HG03460 (cell line): ENCODE results near the gene POLR3H.

ENCODE experiments used
- ATAC-seq: cut with Tn5 transposase; IDR thresholded peaks from one replicate; pipeline ENCODE4 v1.9.1; 2021; ENCODE audit not compliant: unreplicated experiment

POLR3H gene

DNA sequence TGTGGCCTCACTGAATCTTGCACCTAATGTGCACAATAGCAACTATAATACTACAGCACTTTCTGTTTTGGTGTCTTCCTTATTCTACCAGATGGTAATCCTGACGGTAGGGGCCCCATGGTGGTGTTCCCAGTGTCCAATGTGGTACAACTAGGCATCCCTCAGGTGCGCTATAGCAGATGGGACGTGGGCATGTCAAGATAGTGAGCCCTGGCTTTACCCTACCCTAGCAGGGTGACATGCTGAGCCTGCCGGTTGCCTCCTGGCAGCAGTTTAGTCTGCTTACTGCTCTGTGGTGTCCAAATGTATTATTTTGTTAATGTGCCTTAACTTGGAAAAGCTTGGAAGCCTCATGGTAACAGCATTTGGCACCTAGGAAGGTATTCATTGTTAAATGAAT is 56.2 kb downstream of the POLR3H start:
- ATAC-seq = no peak

DNA sequence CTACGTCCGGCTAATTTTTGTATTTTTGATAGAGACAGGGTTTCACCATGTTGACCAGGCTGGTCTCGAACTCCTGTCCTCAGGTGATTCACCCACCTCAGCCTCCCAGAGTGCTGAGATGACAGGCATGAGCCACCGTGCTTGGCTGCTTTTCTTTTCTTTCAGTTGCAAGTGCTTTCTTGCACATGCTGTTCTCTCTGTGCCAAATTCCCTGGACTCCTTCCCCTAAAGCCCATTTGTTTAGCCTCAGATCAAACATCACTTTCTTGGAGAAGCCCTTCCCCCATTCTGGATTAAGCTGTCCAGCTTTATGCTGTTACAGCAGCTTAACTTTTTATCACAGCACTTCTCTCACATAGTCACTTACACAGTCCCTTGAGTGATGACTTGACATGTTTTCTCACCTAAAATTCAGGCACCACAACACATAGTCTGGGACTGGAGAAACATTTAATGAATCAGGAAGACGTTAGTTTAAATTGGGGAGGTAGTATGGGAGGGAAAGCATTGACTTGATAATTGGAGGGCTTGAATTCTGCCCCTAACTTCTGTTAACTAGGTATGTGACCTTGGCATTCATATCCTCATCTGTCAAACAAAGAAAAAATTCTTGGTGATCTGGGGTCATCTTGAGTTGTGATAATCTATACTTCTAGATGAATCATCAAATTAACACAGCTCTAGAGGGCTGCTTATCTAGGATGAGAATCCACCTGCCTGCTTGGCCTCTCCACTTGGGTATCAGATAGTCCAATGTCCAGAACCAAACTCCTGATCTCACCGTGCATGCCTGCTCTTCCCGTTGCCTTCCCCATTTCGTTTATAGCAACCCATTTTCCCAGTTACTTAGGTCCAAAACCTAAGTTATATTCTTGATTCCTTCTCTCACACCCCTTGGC is 57.0 kb downstream of the POLR3H start:
- ATAC-seq = no peak

DNA sequence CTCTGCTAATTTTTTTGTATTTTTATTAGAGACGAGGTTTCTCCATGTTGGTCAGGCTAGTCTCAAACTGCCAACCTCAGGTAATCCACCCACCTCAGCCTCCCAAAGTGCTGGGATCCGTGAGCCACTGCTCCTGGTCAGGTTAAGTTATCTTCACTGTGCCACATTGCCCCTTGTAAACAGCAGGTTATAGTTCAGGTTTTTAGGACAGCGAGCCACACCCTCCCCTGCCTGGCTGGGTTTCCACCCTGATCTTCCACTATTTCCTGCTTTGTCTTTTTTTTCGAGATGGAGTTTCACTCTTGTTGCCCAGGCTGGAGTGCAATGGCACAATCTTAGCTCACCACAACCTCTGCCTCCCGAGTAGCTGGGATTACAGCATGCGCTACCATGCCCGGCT is 59.2 kb downstream of the POLR3H start:
- ATAC-seq = no peak

DNA sequence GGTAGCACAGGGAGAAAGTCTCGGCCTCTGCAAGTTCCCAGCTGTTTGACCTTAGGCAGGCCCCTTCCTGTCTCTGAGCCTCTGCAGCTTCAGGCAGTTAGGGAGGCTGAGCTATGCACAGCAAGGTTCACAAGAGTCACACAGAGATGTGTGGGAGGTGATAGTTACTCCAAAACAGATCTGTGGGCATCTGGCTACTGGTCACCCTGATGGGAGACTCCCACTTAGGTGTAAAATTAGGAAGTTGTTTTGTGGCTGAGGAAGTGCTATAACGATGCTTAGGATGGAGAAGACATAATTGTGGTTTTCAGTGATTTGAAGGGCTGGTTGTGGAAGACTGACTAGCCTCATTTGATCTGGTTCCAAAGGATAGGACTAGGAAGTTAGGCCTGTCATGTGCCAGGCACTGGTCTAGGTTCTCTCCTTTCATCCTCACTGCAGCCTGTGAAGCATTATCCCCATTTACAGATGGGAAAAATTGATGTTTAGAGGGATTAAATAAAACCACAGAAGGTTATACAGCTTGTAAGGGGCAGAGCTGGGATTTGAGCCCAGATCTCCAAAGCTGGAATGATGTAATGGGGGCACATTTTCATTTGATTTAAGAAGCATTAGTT is 61.8 kb downstream of the POLR3H start:
- no peak for ATAC-seq

DNA sequence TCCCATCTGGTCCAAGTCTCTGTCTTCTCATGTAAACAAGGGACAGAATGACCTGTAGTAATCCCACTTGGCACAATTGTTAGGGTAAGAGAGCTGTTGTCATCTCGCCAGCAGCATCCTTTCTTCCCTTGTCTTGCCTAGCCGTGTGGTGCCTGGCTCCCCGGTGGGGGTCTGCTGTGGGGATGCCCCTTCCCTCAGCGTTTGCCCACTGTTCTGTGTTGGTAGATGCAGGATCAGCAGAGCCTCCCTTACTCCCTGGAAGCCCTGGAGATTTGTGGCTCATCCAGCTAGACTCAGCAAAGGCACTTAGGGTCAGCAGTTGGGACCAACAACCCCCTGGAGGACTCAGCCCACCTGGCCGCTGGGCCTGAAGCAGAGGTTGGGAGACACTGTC is 62.3 kb downstream of the POLR3H start:
- no peak for ATAC-seq

DNA sequence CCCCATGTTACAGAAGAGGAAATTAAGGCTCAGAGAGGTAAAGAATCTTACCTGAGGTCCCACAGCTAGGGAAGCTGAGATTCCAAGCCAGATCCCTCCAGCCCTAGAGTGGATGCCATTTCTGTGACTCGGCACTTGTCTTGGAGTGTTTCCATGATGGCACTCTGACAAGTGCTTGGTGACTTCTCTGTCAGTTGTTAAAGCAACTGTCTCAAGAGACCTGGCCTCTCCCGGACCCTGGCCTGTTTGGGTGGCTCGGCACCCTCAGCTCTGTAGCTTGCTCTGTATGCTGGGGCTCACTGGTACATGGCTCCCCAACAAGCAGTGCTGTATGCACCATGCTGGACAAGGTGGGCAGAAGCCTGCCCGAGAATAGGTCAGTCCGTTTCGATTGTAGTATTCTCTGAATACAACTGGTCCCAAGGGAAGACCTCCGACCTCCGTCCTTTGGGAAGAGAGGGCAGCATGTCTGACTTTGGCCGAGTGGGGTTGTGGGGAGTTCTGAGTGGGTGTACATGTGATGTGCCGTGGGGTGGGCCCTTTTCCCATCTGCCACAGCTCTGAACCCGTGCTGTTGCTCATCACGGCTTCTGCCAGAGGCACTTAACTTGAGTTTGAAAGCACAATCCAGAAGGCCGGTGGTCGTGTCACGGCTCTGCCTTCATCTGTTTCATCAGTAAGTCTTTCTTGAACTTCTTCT is 63.0 kb downstream of the POLR3H start:
- ATAC-seq = no peak

DNA sequence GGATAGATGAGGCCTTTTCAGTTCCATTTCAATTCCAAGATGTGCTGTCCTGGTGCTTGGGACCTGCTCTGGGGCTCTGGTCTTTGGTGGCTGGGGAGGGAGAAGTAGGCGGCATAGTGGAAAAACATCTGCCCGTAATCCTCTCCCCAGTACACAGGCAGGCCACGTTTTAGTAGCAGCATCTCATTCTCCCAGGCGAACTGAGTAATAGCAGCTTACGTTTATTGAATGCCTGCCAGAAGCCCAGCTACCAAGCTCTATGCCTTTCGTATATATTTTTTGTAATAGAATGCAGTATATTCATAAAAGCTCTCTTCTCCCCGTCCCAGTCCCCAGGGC is 63.9 kb downstream of the POLR3H start:
- ATAC-seq = no peak

DNA sequence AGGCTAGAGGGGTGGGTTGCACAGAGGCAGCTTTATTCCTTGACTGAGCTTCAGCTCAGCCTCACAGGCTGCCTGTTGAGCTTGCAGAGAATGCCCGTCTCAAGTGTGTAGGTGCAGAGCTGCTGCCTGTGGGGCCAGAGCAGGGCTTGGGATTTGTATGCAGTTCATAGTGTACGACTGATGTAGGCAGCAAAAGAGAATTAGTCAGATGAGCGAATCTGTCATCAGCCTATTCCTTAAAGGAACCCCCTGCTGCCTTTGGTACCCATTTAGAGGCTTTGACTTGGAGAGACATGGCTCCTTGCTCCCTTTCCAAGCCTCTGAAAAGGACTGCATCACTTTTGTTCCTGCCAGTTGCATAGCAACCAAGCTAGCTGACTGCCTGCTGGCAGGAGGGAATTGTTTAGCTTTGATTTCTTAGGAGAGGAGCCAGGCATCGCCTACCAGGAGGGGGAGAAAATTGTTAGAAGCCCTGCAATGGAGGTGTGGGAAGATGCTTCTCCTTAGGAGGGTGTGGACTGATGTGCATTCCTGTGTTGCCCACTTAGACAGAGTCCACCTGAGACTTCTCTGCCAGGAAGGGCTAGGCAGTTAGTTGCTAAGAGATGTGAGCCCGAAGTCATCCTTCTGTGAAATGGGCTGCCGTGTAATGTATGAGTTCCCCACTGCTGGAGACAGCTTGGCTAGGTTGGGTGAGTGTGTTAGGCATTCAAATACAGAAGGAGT is 64.4 kb downstream of the POLR3H start:
- ATAC-seq = no peak

DNA sequence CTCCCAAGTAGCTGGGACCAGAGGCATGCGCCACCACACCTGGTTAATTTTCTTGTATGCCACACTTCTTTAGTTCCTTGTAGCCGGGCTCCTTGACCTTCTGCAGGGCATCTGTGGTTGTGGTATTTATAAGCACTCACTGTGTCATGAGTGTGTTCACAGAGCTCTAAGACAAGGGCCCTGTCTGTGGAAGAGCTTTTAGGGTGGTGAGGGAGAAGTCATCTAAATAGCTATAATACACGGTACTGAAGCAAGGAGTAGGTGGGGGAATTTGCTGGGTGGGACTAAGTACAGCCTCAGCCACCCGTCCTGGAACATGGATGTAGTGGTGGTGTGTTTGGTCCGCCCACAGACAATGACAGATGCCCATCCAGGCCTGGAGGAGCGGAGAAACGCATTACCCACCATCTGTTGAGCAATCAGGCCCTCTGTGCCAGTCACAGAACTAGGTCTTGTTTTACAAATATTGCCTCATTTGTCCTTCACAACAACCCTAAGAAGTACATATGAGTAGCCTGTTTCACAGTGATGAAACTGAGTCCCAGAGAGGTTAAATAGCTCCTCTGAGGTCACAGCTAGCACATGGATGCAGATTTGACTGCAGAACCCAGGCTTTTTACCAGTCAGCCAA is 65.3 kb downstream of the POLR3H start:
- no peak for ATAC-seq

DNA sequence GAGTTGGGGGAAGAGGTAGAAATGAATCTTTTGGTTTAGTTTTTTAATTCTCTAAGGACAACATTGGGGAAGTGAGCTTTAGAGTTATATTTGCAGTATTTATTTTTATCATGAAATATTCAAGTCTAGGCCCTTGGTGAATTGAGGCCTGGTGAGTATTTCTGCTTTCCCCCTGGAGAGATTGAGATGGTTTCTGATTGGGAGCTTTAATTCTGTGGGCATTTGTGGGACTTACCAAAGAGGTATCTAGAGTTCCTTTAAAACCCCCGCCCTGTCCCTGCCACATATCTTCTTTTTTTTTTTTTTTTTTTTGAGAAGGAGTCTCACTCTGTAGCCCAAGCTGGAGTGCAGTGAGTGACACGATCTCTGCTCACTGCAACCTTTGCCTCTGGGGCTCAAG is 65.8 kb downstream of the POLR3H start:
- ATAC-seq = no peak
